Left lung (tissue), 10 donors: Measurements from ENCODE around the gene RBKS. TPM values are rescaled to one million over a fixed set of nuclear protein-coding genes. Genes with fewer than 3 reads are reported as not detected.
"Not testable (repeated sequence)": the region's sequence is repeated elsewhere in the genome, so short reads cannot be mapped to it uniquely, and the experiment has no call there.

ENCODE experiments used
- ATAC-seq: fragments of 200-7000 bp; cut with Tn5 transposase; one replicate; pipeline ENCODE4 v1.9.1; 2020; ENCODE audit warnings: moderate library complexity
- DNase-seq, 4 donors: peaks; one replicate each; pipeline ENCODE4 v3.0.0-alpha.2; 2013 to 2020
- H3K27ac ChIP-seq, 2 donors: fragments of 200-600 bp; sonication (generic) in 1 of 2; one replicate each; pipeline versions ENCODE4 v1.5.0 to v1.8.0; 2020 to 2021
- H3K27me3 ChIP-seq, 2 donors: fragments of 200-600 bp; sonication (generic) in 1 of 2; one replicate each; pipeline versions ENCODE4 v1.5.0 to v1.8.0; 2020 to 2021
- H3K36me3 ChIP-seq, 2 donors: fragments of 200-600 bp; sonication (generic) in 1 of 2; one replicate each; pipeline versions ENCODE4 v1.5.0 to v1.8.0; 2020 to 2021
- H3K4me1 ChIP-seq, 2 donors: fragments of 200-600 bp; one replicate each; pipeline ENCODE4 v1.8.0; 2021
- H3K4me3 ChIP-seq, 2 donors: fragments of 200-600 bp; sonication (generic) in 1 of 2; one replicate each; pipeline versions ENCODE4 v1.5.0 to v1.8.0; 2020 to 2021; ENCODE audit warnings: mild to moderate bottlenecking in 1 of 2
- H3K9me3 ChIP-seq, 2 donors: fragments of 200-600 bp; sonication (generic) in 1 of 2; one replicate each; pipeline versions ENCODE4 v1.5.0 to v1.8.0; 2020 to 2021
- CTCF ChIP-seq, 2 donors: fragments of 200-600 bp; sonication (generic) in 1 of 2; IDR thresholded peaks; one replicate each; pipeline versions ENCODE4 v1.5.0 to v1.8.0; 2021; ENCODE audit warnings: antibody characterized with exemption in 2 of 2
- intact Hi-C, 2 donors: fragments of 100-400 bp; cut with DNase I; formaldehyde crosslinking; loops; one replicate each; pipeline versions ENCODE4 v1.11.2 to v1.14.2; 2022
- polyA plus RNA-seq, 6 donors: library from polyadenylated mRNA; unstranded; fragments of 120-200 nt; gene quantifications; one replicate each; pipeline ENCODE4 v1.2.1, GENCODE V29; 2013; ENCODE audit not compliant: insufficient read length in 6 of 6
- total RNA-seq, 2 donors: library from RNA; stranded (reverse); fragmentation: NEBNext Ultra II Directional; extraction: Animal tissue kit (Norgen Biotek cat#: 25700); gene quantifications; one replicate each; pipeline ENCODE4 v1.2.1, GENCODE V29; 2021
- donor health status: DM: no; HTN: yes; CAD: no.
- donor health status: DM: no; HTN: no; CAD: no.

Gene RBKS
- total and polyA plus RNA-seq, 8 donors = 2.0 to 4.0 (median 2.6) TPM

DNA sequence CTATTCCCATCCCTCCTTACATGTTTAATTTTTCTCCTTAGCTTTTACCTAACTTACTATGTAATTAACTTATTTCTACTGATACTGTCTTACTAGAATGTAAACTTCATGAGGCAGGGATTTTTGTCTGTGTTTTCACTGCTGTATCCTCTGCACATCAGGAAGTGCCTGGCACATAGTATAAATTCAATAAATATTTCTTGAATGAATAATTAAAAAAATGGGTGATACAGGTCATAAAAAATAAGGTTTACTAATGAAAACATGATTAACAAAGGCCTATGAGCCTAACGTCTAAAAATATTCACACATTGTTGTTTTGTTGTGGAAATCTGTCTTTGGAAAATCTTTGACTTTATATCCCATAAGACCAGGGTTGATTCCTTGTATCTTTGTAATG is 4.5 kb downstream of the RBKS start:
- no peak overlapping the region for H3K27ac ChIP-seq
- H3K27me3 ChIP-seq = no peaks in the 10 kb centered on the region
- DNase-seq (no peak), ATAC-seq (no peak)
- intact Hi-C loops = no loop called here
- H3K36me3 ChIP-seq = no peaks in the 10 kb centered on the region
- TF ChIP-seq CTCF (IDR thresholded peaks at IDR 0.05) = no peak
- H3K4me3 ChIP-seq = no peak overlapping the region
- H3K9me3 ChIP-seq = no peaks in the 10 kb centered on the region
- H3K4me1 ChIP-seq = peaks cover 0 to 16% of the 10 kb centered on the region in 2 donors

- H3K27ac ChIP-seq = no peak overlapping the region
- intact Hi-C loops = no loop called here
- DNase-seq = no peak
- H3K9me3 ChIP-seq = no peaks in the 10 kb centered on the region
- ATAC-seq = no peak
- H3K4me1 ChIP-seq = peaks cover 0 to 16% of the 10 kb centered on the region in 2 donors
- no peak overlapping the region for H3K4me3 ChIP-seq
- no peaks in the 10 kb centered on the region for H3K36me3 ChIP-seq
- TF ChIP-seq CTCF (IDR thresholded peaks at IDR 0.05) = no peak
- no peaks in the 10 kb centered on the region for H3K27me3 ChIP-seq
Observed at GRCh38 chr2:27885234-27885633, 5.0 kb downstream of the RBKS start.

DNA sequence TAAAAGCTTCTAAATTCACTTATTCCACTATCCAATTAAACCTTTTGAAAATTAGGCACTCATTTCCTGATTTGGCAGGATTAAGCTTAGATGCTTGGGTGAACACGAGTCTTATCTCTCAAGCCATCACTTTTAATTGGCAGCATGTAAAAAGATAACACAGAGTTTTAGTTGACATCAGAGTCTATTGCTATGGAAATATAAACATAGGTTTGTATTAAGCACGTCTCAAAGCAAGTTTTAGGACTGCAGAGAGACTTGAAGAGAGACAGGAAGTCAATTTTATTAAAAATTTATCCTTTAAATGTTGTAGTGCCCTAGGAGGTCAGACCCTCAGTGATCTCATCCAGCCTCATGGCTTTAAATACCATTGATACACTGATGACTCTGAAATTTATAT is 5.6 kb downstream of the RBKS start:
- peaks cover 0 to 13% of the 10 kb centered on the region in 2 donors for H3K4me1 ChIP-seq
- H3K27me3 ChIP-seq = no peaks in the 10 kb centered on the region
- H3K9me3 ChIP-seq = no peaks in the 10 kb centered on the region
- DNase-seq = no peak
- ATAC-seq = no peak
- H3K27ac ChIP-seq = no peak overlapping the region
- TF ChIP-seq CTCF (IDR thresholded peaks at IDR 0.05) = no peak
- H3K4me3 ChIP-seq = no peak overlapping the region
- no peaks in the 10 kb centered on the region for H3K36me3 ChIP-seq
- intact Hi-C loops = no loop called here

DNA sequence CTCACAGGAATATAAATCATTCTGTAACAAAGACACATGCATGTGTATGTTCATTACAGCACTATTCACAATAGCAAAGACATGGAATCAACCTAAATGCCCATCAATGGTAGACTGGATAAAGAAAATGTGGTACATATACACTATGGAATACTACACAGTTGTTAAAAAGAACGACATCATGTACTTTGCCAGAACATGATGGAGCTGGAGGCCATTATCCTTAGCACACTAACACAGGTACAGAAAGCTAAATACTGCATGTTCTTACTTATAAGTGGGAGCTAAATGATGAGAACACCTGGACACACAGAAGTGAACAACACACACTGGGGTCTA is 7.6 kb downstream of the RBKS start:
- H3K27ac ChIP-seq, intact Hi-C loops, H3K9me3 ChIP-seq, ATAC-seq, DNase-seq, H3K4me1 ChIP-seq, H3K27me3 ChIP-seq, H3K4me3 ChIP-seq, H3K36me3 ChIP-seq: not testable (repeated sequence)

GRCh38 chr2:27881815-27882583 is 8.2 kb downstream of the RBKS start:
- H3K27ac ChIP-seq, H3K4me1 ChIP-seq, intact Hi-C loops, ATAC-seq, H3K27me3 ChIP-seq, H3K9me3 ChIP-seq, H3K4me3 ChIP-seq, H3K36me3 ChIP-seq, DNase-seq: not testable (repeated sequence)

DNA sequence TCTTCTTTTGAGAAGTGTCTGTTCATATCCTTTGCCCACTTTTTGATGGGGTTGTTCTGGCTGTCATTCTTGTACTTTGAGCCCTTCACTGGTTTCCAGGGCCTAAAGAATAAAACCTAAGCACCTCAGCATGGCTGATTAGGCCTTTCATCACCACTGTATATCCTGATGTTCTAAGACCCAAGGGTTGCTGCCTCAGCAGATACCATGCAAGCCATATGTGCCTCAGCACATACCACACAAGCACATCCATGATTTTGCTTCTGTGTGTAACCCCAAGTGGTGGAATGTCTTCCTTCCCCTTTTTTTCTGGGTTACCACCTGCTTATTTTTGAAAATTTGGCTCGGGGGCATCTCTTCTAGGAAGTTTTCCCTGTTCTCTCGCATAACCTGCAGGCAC is 11.4 kb downstream of the RBKS start:
- ATAC-seq = no peak
- H3K27me3 ChIP-seq = no peaks in the 10 kb centered on the region
- no peak overlapping the region for H3K4me3 ChIP-seq
- H3K4me1 ChIP-seq = no peaks in the 10 kb centered on the region
- no peak for TF ChIP-seq CTCF (IDR thresholded peaks at IDR 0.05)
- H3K27ac ChIP-seq = no peak overlapping the region
- H3K36me3 ChIP-seq = no peaks in the 10 kb centered on the region
- intact Hi-C loops = no loop called here
- no peak for DNase-seq
- H3K9me3 ChIP-seq = peaks cover 0 to 7% of the 10 kb centered on the region in 2 donors
